ENCODE data around the gene BAD. TPM values are rescaled to one million over a fixed set of nuclear protein-coding genes. Genes with fewer than 3 reads are reported as not detected.

Gene BAD
- total and polyA plus RNA-seq, 2 of the 13 experiments (the other 11 are each of a cell fraction or from before 2014, with no cell fraction given): 17.9 to 28.5 TPM

GRCh38 chr11:64230171-64230984 is 54.1 kb downstream of the BAD start, which contains the start of gene DNAJC4 (continued):
- TF ChIP-seq KMT2A (CRISPR knock-in tag; IDR thresholded peaks at IDR 0.05) (0 out of 2 replicates have a peak, but pooled peaks have one; percentile 32), ZIK1 (CRISPR knock-in tag; IDR thresholded peaks at IDR 0.05; ENCODE audit: borderline replicate concordance, low read depth) (0 out of 2 replicates have a peak, but pooled peaks have one; percentile 28), ZNF331 (CRISPR knock-in tag; IDR thresholded peaks at IDR 0.05) (no peak), RBAK (CRISPR knock-in tag; IDR thresholded peaks at IDR 0.05) (no peak), NFRKB (IDR thresholded peaks at IDR 0.05) (no peak), ELK4 (CRISPR knock-in tag; IDR thresholded peaks at IDR 0.05; ENCODE audit: borderline replicate concordance) (no peak), JUN (CRISPR knock-in tag; IDR thresholded peaks at IDR 0.05) (no peak), SOX13 (IDR thresholded peaks at IDR 0.05) (no peak), SOX13 (CRISPR knock-in tag; conservative IDR thresholded peaks at IDR 0.05 in 1 of 2, IDR thresholded peaks at IDR 0.05 in 1 of 2) (peak in 1 of 2 experiments; percentile 13; a peak in 1 of 4 replicates), HCFC1 (IDR thresholded peaks at IDR 0.05; ENCODE audit: low read depth, low read length) (no peak), IKZF5 (CRISPR knock-in tag; IDR thresholded peaks at IDR 0.05) (peak; percentile 69), KLF6 (CRISPR knock-in tag; IDR thresholded peaks at IDR 0.05) (peak; percentile 68; the same call in 1 of the 2 replicates), ZNF510 (CRISPR knock-in tag; IDR thresholded peaks at IDR 0.05; ENCODE audit: low read depth) (no peak), SATB2 (CRISPR knock-in tag; IDR thresholded peaks at IDR 0.05) (peak; percentile 58; the same call in 1 of the 2 replicates), SNRNP70 (IDR thresholded peaks at IDR 0.05; ENCODE audit: low read depth, low read length) (no peak), KDM1A (CRISPR knock-in tag; IDR thresholded peaks at IDR 0.05) (no peak), HDAC6 (IDR thresholded peaks at IDR 0.05; ENCODE audit: low read depth, low read length) (no peak), ZNF773 (CRISPR knock-in tag; IDR thresholded peaks at IDR 0.05; ENCODE audit: borderline replicate concordance) (no peak), ZKSCAN1 (IDR thresholded peaks at IDR 0.05; ENCODE audit: low read length) (no peak), POLR2AphosphoS5 (IDR thresholded peaks at IDR 0.05; ENCODE audit: low read depth, low read length) (peak; percentile 69), ZNF709 (CRISPR knock-in tag; IDR thresholded peaks at IDR 0.05) (peak; percentile 24; the same call in 1 of the 2 replicates), SNAI1 (CRISPR knock-in tag; IDR thresholded peaks at IDR 0.05; ENCODE audit: borderline replicate concordance) (0 out of 2 replicates have a peak, but pooled peaks have one; percentile 58), ZEB1 (IDR thresholded peaks at IDR 0.05; ENCODE audit: insufficient replicate concordance, low read depth) (peak; percentile 52), SP1 (IDR thresholded peaks at IDR 0.05) (no peak), SP1 (CRISPR knock-in tag; IDR thresholded peaks at IDR 0.05) (peak; percentile 64)
